Measurements from ENCODE around the gene GABRG3.

GABRG3 gene

GRCh38 chr15:27570746-27571145, 599.8 kb downstream of the GABRG3 start:
- Histone ChIP-seq H3K9ac (no peak overlapping the region), H3K36me3 (ENCODE audit: insufficient read depth) (no peaks in the 10 kb centered on the region), H3K27me3 (ENCODE audit: insufficient read depth, low read depth) (no peaks in the 10 kb centered on the region), H3K4me3 (IDR thresholded peaks at IDR 0.05; ENCODE audit: insufficient read depth, low read depth, low read length) (no peak overlapping the region), H3K4me2 (no peak overlapping the region), H3K27ac (no peak overlapping the region), H3K4me1 (ENCODE audit: low read depth, poor library complexity, severe bottlenecking) (no peaks in the 10 kb centered on the region), H2AFZ (ENCODE audit: low read depth) (no peak overlapping the region), H4K20me1 (ENCODE audit: insufficient read depth) (no peaks in the 10 kb centered on the region), H3K79me2 (ENCODE audit: insufficient read depth, low read depth) (no peaks in the 10 kb centered on the region)
- TF ChIP-seq CTCF (conservative IDR thresholded peaks at IDR 0.05; ENCODE audit: low read depth, low read length): no peak

GRCh38 chr15:27573805-27574485, 603.0 kb downstream of the GABRG3 start:
- Histone ChIP-seq H3K4me2 (no peak overlapping the region), H3K27me3 (ENCODE audit: insufficient read depth, low read depth) (no peaks in the 10 kb centered on the region), H3K79me2 (ENCODE audit: insufficient read depth, low read depth) (no peaks in the 10 kb centered on the region), H4K20me1 (ENCODE audit: insufficient read depth) (no peaks in the 10 kb centered on the region), H3K9ac (no peak overlapping the region), H3K36me3 (ENCODE audit: insufficient read depth) (no peaks in the 10 kb centered on the region), H3K4me3 (IDR thresholded peaks at IDR 0.05; ENCODE audit: insufficient read depth, low read depth, low read length) (no peak overlapping the region), H2AFZ (ENCODE audit: low read depth) (no peak overlapping the region), H3K27ac (no peak overlapping the region), H3K4me1 (ENCODE audit: low read depth, poor library complexity, severe bottlenecking) (no peaks in the 10 kb centered on the region)
- no peak for TF ChIP-seq CTCF (conservative IDR thresholded peaks at IDR 0.05; ENCODE audit: low read depth, low read length)

- H3K36me3 ChIP-seq (ENCODE audit: insufficient read depth): no peaks in the 10 kb centered on the region
- H3K79me2 ChIP-seq (ENCODE audit: insufficient read depth, low read depth): no peaks in the 10 kb centered on the region
- no peak overlapping the region for H3K4me2 ChIP-seq
- no peaks in the 10 kb centered on the region for H3K4me1 ChIP-seq (ENCODE audit: low read depth, poor library complexity, severe bottlenecking)
- no peak overlapping the region for H2AFZ ChIP-seq (ENCODE audit: low read depth)
- no peaks in the 10 kb centered on the region for H3K27me3 ChIP-seq (ENCODE audit: insufficient read depth, low read depth)
- H3K4me3 ChIP-seq (IDR thresholded peaks at IDR 0.05; ENCODE audit: insufficient read depth, low read depth, low read length): no peak overlapping the region
- no peak for TF ChIP-seq CTCF (conservative IDR thresholded peaks at IDR 0.05; ENCODE audit: low read depth, low read length)
- no peak overlapping the region for H3K27ac ChIP-seq
- no peaks in the 10 kb centered on the region for H4K20me1 ChIP-seq (ENCODE audit: insufficient read depth)
- no peak overlapping the region for H3K9ac ChIP-seq
These were observed 603.6 kb downstream of the GABRG3 start for GRCh38 chr15:27574541-27575054.

GRCh38 chr15:27575521-27575920, 604.5 kb downstream of the GABRG3 start:
- no peak overlapping the region for H3K9ac ChIP-seq
- H3K36me3 ChIP-seq (ENCODE audit: insufficient read depth): no peaks in the 10 kb centered on the region
- no peak overlapping the region for H3K27ac ChIP-seq
- H3K27me3 ChIP-seq (ENCODE audit: insufficient read depth, low read depth): no peaks in the 10 kb centered on the region
- no peak overlapping the region for H3K4me3 ChIP-seq (IDR thresholded peaks at IDR 0.05; ENCODE audit: insufficient read depth, low read depth, low read length)
- H3K4me2 ChIP-seq: no peak overlapping the region
- H4K20me1 ChIP-seq (ENCODE audit: insufficient read depth): no peaks in the 10 kb centered on the region
- H3K4me1 ChIP-seq (ENCODE audit: low read depth, poor library complexity, severe bottlenecking): no peaks in the 10 kb centered on the region
- no peak for TF ChIP-seq CTCF (conservative IDR thresholded peaks at IDR 0.05; ENCODE audit: low read depth, low read length)
- H2AFZ ChIP-seq (ENCODE audit: low read depth): no peak overlapping the region
- H3K79me2 ChIP-seq (ENCODE audit: insufficient read depth, low read depth): no peaks in the 10 kb centered on the region

All from KMS-11 (cell line).